ENCODE data around the gene HOMER1. TPM values are rescaled to one million over a fixed set of nuclear protein-coding genes. Genes with fewer than 3 reads are reported as not detected.

The HOMER1 gene
- polyA plus RNA-seq, 1 donor from 2014 or later, result 30.6 TPM

GRCh38 chr5:79395296-79395695, 118.6 kb downstream of the HOMER1 start:
- H3K4me2 ChIP-seq (ENCODE audit: low read length), result no peak overlapping the region
- H3K9me2 ChIP-seq (ENCODE audit: insufficient read depth, low read length), result no peaks in the 10 kb centered on the region
- no peaks in the 10 kb centered on the region for H3K27me3 ChIP-seq (ENCODE audit: insufficient read depth, low read depth, low read length)
- H3K9ac ChIP-seq (ENCODE audit: low read length), result no peak overlapping the region
- H2AFZ ChIP-seq (ENCODE audit: low read depth, low read length), result no peak overlapping the region
- H4K20me1 ChIP-seq (ENCODE audit: insufficient read depth), result no peaks in the 10 kb centered on the region
- H3F3A ChIP-seq (ENCODE audit: insufficient read depth, low read length, poor library complexity, severe bottlenecking), result no peaks in the 10 kb centered on the region
- TF ChIP-seq EP300 (conservative IDR thresholded peaks at IDR 0.05; ENCODE audit: poor library complexity, severe bottlenecking) (no peak), REST (IDR thresholded peaks at IDR 0.05; ENCODE audit: borderline replicate concordance) (no peak), RAD21 (conservative IDR thresholded peaks at IDR 0.05) (no peak), SMC3 (conservative IDR thresholded peaks at IDR 0.05; ENCODE audit: poor library complexity) (no peak), EZH2 (IDR thresholded peaks at IDR 0.05; ENCODE audit: borderline replicate concordance, insufficient read depth, low read length, poor library complexity, severe bottlenecking) (no peak), POLR2AphosphoS5 (IDR thresholded peaks at IDR 0.05) (no peak)
- H3K27ac ChIP-seq (ENCODE audit: low read length), result no peak overlapping the region
- H3K79me2 ChIP-seq (replicated peaks; ENCODE audit: insufficient read depth, low read length), result no peaks in the 10 kb centered on the region
- no peak overlapping the region for H3K4me3 ChIP-seq (ENCODE audit: low read length)
- H3K36me3 ChIP-seq (ENCODE audit: insufficient read depth, low read length), result peaks cover 8% of the 10 kb centered on the region
- no peaks in the 10 kb centered on the region for H3K9me3 ChIP-seq (ENCODE audit: low read length)

GRCh38 chr5:79392776-79393175, 121.2 kb downstream of the HOMER1 start:
- Histone ChIP-seq H3K4me2 (ENCODE audit: low read length) (no peak overlapping the region), H3K27ac (ENCODE audit: low read length) (no peak overlapping the region), H3K36me3 (ENCODE audit: insufficient read depth, low read length) (peaks cover 8% of the 10 kb centered on the region), H3K9me3 (ENCODE audit: low read length) (no peaks in the 10 kb centered on the region), H3K9me2 (ENCODE audit: insufficient read depth, low read length) (no peaks in the 10 kb centered on the region), H3K9ac (ENCODE audit: low read length) (no peak overlapping the region), H4K20me1 (ENCODE audit: insufficient read depth) (no peaks in the 10 kb centered on the region), H3K4me3 (ENCODE audit: low read length) (no peak overlapping the region), H2AFZ (ENCODE audit: low read depth, low read length) (no peak overlapping the region), H3F3A (ENCODE audit: insufficient read depth, low read length, poor library complexity, severe bottlenecking) (no peaks in the 10 kb centered on the region), H3K79me2 (replicated peaks; ENCODE audit: insufficient read depth, low read length) (no peaks in the 10 kb centered on the region), H3K27me3 (ENCODE audit: insufficient read depth, low read depth, low read length) (no peaks in the 10 kb centered on the region)
- TF ChIP-seq POLR2AphosphoS5 (IDR thresholded peaks at IDR 0.05) (no peak), MXI1 (conservative IDR thresholded peaks at IDR 0.05; ENCODE audit: poor library complexity, severe bottlenecking) (no peak), REST (IDR thresholded peaks at IDR 0.05; ENCODE audit: borderline replicate concordance) (no peak)

Measured in neural cell (in vitro differentiated cells).